ENCODE results near the gene B3GAT3.
"Not testable (repeated sequence)": the region's sequence is repeated elsewhere in the genome, so short reads cannot be mapped to it uniquely, and the experiment has no call there.

GRCh38 chr11:62585356-62585755 is 36.4 kb downstream of the B3GAT3 start:
- TF ChIP-seq POLR2AphosphoS5 (IDR thresholded peaks at IDR 0.05; ENCODE audit: borderline replicate concordance, low read depth, low read length); EZH2 (IDR thresholded peaks at IDR 0.05); FOXP2 (optimal IDR thresholded peaks at IDR 0.05; ENCODE audit: control extremely low read depth, extremely low read length, insufficient read depth): not testable (repeated sequence)

Data from SK-N-MC (cell line).